ENCODE results near the gene NEK11.
"Not testable (repeated sequence)": the region's sequence is repeated elsewhere in the genome, so short reads cannot be mapped to it uniquely, and the experiment has no call there.

The NEK11 gene

GRCh38 chr3:131042271-131042985 lies 15.8 kb downstream of the NEK11 start:
- DNase-seq: not testable (repeated sequence)

DNA sequence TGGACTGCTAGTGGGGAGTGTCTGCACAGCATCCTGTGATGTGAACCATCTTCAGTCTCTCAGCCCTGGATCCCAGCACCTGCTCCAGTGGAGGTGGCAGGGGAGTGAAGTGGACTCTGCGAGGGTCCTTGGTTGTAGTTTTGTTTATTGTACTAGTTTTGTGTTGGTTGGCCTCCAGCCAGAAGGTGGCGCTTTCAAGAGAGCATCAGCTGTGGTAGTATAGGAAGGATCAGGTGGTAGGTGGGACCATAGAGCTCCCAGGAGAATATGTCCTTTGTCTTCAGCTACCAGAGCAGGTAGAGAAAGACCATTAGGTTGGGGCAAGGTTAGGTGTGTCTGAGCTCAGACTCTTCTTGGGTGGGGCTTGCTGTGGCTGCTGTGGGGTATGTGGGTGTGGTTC lies 20.9 kb downstream of the NEK11 start:
- DNase-seq: no peak

DNA sequence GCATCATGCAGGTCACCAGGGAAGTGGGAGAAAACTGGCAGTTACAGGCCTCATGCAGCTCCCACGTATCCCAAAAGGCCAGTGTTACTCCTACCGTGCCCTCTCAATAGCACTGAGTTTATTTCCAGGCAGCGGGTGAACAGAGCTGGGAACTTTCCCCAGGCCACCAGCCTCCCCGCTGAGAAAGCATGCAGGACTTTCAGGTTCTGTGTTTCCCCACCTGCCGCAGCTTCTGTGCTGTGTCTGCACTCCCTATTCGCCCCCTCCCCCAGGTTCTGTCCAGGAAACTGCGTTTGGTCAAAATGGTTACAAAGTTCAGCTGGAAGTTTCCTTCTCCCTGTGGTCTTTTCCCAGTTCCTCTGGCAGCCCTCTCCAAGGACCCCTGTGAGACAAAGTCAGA lies 21.4 kb downstream of the NEK11 start:
- DNase-seq: no peak

- no peak for DNase-seq
Observed at GRCh38 chr3:131050001-131050400, 23.3 kb downstream of the NEK11 start.

DNA sequence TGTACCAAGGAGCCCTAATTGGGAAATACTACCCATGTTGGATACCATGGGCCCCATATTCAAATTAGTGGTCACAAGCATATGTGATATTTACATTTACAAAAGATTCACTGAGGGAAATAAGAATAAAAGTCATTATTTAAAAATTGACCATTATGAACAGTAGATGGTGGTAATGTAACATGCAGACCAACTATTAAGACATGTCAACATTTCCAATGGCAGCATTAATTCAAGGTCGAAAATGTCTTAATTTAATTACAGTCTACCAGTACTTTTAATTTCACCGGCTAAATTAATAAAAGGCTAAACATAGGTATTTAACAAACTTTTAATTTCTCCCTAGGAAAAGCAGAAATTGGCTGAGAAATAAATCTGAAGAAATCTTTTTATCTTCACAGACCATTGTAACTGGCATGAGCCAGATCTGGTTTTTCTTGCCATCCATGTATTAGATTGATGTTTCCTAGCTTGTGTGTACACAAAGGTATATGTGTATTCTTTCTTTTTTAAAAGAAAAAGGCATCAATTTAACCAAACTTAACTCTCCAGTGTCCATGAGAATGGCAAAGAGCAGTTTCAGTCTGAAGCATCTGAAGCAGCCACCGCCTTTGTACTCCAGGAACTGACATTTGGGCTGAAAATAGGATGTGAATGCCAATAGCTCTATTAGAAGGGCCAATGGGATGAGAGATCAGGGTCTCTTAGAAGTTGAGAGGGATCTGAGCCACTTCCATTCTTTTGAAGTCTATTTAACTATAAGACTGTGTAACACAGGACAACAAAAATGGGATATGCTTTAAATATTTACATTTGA lies 26.6 kb downstream of the NEK11 start:
- DNase-seq: no peak

- DNase-seq: no peak
Observed at GRCh38 chr3:131067983-131068382, 41.3 kb downstream of the NEK11 start.

- DNase-seq: no peak
Observed at GRCh38 chr3:131072099-131072559, 45.5 kb downstream of the NEK11 start.

GRCh38 chr3:131072845-131073244 lies 46.2 kb downstream of the NEK11 start:
- no peak for DNase-seq

DNA sequence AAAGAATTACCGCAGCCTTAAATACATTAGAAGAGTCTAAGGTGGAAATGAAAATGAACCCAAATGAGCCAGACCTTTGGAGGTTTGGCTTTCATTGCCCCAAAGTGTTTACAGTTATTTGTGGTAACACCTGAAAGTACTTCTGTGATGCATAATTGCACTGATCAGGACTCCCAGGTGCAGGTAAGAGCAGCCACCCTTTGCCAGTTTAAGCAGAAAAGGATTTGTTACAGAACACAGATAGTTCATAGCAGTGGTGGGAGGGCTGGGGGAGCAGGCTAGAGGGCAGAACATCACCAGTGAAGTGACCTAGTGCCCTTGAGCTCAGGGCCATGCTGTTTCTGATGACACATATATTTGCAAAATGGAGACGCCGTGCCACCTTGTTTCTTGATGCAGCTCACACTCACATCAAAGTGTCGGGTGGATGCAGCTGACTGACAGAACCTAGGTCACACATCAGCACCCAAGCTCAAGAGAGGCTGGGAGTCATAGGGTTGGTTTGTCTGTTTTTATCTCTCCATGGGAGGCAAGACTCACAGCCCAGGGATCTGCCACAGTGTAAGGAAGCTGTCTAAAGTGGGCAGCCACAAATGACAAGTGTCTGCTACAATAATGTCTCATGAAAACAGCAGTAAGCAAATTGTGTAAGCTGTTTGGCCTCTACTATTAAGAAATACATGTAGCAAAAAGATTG lies 49.1 kb downstream of the NEK11 start:
- no peak for DNase-seq

GRCh38 chr3:131077904-131078303 lies 51.2 kb downstream of the NEK11 start:
- DNase-seq: no peak

GRCh38 chr3:131079086-131079485 lies 52.4 kb downstream of the NEK11 start:
- DNase-seq: no peak

GRCh38 chr3:131081224-131081623 lies 54.5 kb downstream of the NEK11 start:
- DNase-seq: no peak

- DNase-seq: no peak
Observed at GRCh38 chr3:131082246-131082645, 55.6 kb downstream of the NEK11 start.

- peak; percentile 83 for DNase-seq
Observed at GRCh38 chr3:131082871-131083863, 56.5 kb downstream of the NEK11 start.

- DNase-seq: no peak
Observed at GRCh38 chr3:131091768-131092167, 65.1 kb downstream of the NEK11 start.

GRCh38 chr3:131107637-131108433 lies 81.2 kb downstream of the NEK11 start:
- DNase-seq: no peak

GRCh38 chr3:131109156-131109555 lies 82.5 kb downstream of the NEK11 start:
- DNase-seq: no peak

DNA sequence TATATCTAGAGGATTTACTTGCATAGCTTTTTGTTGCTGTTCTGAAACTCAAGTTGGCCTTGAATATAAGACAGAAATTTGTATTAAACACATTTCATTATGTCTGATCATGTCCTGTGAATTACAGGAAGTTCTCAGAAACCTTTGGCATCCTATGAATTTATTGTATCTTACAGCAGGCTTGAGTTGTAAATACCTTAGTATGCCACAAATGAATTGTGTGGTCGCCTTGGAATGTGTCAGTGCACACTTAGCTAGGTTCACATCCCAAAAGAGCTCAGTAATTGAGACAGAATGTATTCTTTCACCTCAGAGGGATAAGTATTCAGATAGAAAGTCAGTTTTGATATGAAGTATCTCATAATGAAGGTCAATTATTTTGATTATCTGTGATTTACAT lies 83.4 kb downstream of the NEK11 start:
- no peak for DNase-seq

DNA sequence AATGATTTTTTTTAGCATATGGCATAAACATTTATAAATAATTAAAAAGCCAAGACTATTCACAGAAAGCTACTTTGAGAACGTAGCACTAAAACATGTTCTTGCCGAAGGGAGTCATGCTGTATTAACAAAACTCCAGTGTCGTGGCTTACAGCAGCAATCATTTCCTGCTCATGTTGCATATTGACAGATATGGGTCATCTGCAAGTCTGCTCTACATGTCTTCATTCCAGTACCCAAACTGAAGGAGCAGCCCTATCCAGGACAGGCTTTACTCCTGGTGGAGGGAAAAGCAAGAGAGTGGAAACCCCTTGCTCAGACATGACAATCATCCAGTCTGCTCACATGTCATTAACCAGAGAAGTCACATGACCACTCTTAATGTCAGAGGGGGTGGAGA lies 87.6 kb downstream of the NEK11 start:
- no peak for DNase-seq

DNA sequence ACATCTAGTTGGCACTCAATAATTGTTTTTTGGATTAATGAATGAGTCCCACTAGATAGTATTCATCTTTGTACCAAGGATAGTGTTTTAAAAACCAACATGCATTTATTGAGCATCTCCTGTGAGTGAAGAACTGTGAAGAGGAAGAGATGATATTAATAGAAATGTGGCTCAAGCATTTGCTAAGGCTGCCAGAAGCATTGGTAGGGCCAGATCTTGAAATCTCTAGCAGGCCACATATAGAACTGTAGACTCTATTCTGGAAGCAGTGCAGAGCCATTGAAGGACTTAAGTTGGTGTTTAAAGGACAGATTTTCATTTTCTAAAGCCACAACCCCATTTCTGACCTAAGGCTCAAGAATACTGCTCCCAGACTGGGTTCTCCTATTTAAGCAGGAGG lies 99.0 kb downstream of the NEK11 start:
- DNase-seq: no peak

- no peak for DNase-seq
Observed at GRCh38 chr3:131140891-131141290, 114.2 kb downstream of the NEK11 start.

GRCh38 chr3:131141770-131142169 lies 115.1 kb downstream of the NEK11 start:
- no peak for DNase-seq
